ENCODE data around the gene BPI. TPM values are rescaled to one million over a fixed set of nuclear protein-coding genes. Genes with fewer than 3 reads are reported as not detected.

BPI gene
- total and polyA plus RNA-seq, 2 donors (not counting 1 experiment from before 2014, with no cell fraction given), result 0.10 to 0.44 TPM

DNA sequence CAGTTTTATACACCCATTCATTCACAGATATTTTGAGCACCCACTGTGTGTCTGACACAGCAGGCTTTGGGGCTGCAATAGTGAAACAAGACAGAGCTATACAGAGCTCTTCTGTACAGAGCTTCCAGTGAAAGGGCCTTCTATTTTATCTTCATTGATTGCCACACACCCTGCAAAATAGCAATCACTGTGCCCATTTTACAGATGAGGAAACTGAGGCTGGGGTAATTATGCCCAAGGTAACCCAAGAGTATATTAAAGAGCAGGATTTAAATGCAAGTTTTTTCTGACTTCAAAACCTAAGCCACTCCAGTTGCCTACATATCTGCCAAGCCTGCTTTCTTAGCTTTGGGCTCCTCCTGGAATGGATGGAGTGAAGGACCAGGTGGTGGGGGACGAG is 4.5 kb downstream of the BPI start:
- no CpG with 5 or more reads among the region's 1 CpG for WGBS (ENCODE audit: insufficient coverage)
- TF ChIP-seq, protein P1, sequence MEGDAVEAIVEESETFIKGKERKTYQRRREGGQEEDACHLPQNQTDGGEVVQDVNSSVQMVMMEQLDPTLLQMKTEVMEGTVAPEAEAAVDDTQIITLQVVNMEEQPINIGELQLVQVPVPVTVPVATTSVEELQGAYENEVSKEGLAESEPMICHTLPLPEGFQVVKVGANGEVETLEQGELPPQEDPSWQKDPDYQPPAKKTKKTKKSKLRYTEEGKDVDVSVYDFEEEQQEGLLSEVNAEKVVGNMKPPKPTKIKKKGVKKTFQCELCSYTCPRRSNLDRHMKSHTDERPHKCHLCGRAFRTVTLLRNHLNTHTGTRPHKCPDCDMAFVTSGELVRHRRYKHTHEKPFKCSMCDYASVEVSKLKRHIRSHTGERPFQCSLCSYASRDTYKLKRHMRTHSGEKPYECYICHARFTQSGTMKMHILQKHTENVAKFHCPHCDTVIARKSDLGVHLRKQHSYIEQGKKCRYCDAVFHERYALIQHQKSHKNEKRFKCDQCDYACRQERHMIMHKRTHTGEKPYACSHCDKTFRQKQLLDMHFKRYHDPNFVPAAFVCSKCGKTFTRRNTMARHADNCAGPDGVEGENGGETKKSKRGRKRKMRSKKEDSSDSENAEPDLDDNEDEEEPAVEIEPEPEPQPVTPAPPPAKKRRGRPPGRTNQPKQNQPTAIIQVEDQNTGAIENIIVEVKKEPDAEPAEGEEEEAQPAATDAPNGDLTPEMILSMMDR (IDR thresholded peaks at IDR 0.05), result no peak
- no peak for TF ChIP-seq EZH2 (IDR thresholded peaks at IDR 0.05; ENCODE audit: borderline replicate concordance, insufficient read depth, low read depth, low read length, poor library complexity, severe bottlenecking)
- peaks cover 7% of the 10 kb centered on the region for H3K4me1 Mint-ChIP-seq
- no peak overlapping the region for H3K27ac ChIP-seq (ENCODE audit: low read length in 2 of 2)
- H3K4me1 ChIP-seq (ENCODE audit: control insufficient read depth in 2 of 2, insufficient read depth in 2 of 2, low read length in 2 of 2), result peaks cover 4 to 8% of the 10 kb centered on the region in 2 donors
- ATAC-seq (ENCODE audit: low read depth), result no peak
- ChIA-PET CTCF (no interaction called here), POLR2A (no interaction called here)
- H3K27ac Mint-ChIP-seq, result no peak overlapping the region
- no peak overlapping the region for H3K4me2 ChIP-seq (replicated peaks; ENCODE audit: low read depth, low read length, poor library complexity, severe bottlenecking)
- peaks cover 0 to 28% (median 14%) of the 10 kb centered on the region in 4 experiments for H3K27me3 ChIP-seq (replicated peaks in 1 of 4; ENCODE audit: control extremely low read depth in 1 of 4, control insufficient read depth in 3 of 4, insufficient read depth in 4 of 4, low read length in 3 of 4)
- H3K27me3 Mint-ChIP-seq, result peaks cover 72% of the 10 kb centered on the region
- H3K4me3 Mint-ChIP-seq, result no peak overlapping the region
- H3K9me3 Mint-ChIP-seq (ENCODE audit: insufficient read depth), result no peaks in the 10 kb centered on the region
- no peak overlapping the region for H3K9ac ChIP-seq (ENCODE audit: low read length)
- H3K36me3 ChIP-seq (replicated peaks in 1 of 2; ENCODE audit: control extremely low read depth in 1 of 2, control insufficient read depth in 1 of 2, extremely low read depth in 1 of 2, insufficient read depth in 2 of 2, low read length in 1 of 2), result no peaks in the 10 kb centered on the region
- no peaks in the 10 kb centered on the region for H3K79me2 ChIP-seq (ENCODE audit: control insufficient read depth, insufficient read depth, low read length)
- DNase-seq, result no peak
- intact Hi-C loops (cut with micrococcal nuclease), result no loop called here
- peaks cover 0 to 9% (median 0%) of the 10 kb centered on the region in 3 donors for H3K9me3 ChIP-seq (ENCODE audit: control extremely low read depth in 1 of 3, control insufficient read depth in 2 of 3, insufficient read depth in 1 of 3, low read length in 2 of 3)
- no peaks in the 10 kb centered on the region for H4K20me1 ChIP-seq (ENCODE audit: control insufficient read depth, insufficient read depth, low read length, poor library complexity, severe bottlenecking)
- H2AFZ ChIP-seq (ENCODE audit: insufficient read depth, low read depth, low read length, poor library complexity, severe bottlenecking), result no peak overlapping the region
- no peak overlapping the region for H3K4me3 ChIP-seq (ENCODE audit: control extremely low read depth in 1 of 5, extremely low read depth in 1 of 5, insufficient read depth in 1 of 5, low read depth in 2 of 5, low read length in 4 of 5)

- ChIA-PET CTCF (no interaction called here), POLR2A (no interaction called here)
- Histone ChIP-seq H4K20me1 (ENCODE audit: control insufficient read depth, insufficient read depth, low read length, poor library complexity, severe bottlenecking) (no peaks in the 10 kb centered on the region), H3K4me1 (ENCODE audit: control insufficient read depth in 2 of 2, insufficient read depth in 2 of 2, low read length in 2 of 2) (no peaks in the 10 kb centered on the region), H3K4me2 (replicated peaks; ENCODE audit: low read depth, low read length, poor library complexity, severe bottlenecking) (no peak overlapping the region), H3K27ac (ENCODE audit: low read length in 2 of 2) (no peak overlapping the region), H3K27me3 (replicated peaks in 1 of 4; ENCODE audit: control extremely low read depth in 1 of 4, control insufficient read depth in 3 of 4, insufficient read depth in 4 of 4, low read length in 3 of 4) (peaks cover 0 to 17% (median 5%) of the 10 kb centered on the region in 4 experiments), H2AFZ (ENCODE audit: insufficient read depth, low read depth, low read length, poor library complexity, severe bottlenecking) (no peak overlapping the region), H3K9me3 (ENCODE audit: control extremely low read depth in 1 of 3, control insufficient read depth in 2 of 3, insufficient read depth in 1 of 3, low read length in 2 of 3) (peaks cover 0 to 4% (median 0%) of the 10 kb centered on the region in 3 donors), H3K4me3 (ENCODE audit: control extremely low read depth in 1 of 5, extremely low read depth in 1 of 5, insufficient read depth in 1 of 5, low read depth in 2 of 5, low read length in 4 of 5) (no peak overlapping the region), H3K79me2 (ENCODE audit: control insufficient read depth, insufficient read depth, low read length) (no peaks in the 10 kb centered on the region), H3K36me3 (replicated peaks in 1 of 2; ENCODE audit: control extremely low read depth in 1 of 2, control insufficient read depth in 1 of 2, extremely low read depth in 1 of 2, insufficient read depth in 2 of 2, low read length in 1 of 2) (no peaks in the 10 kb centered on the region), H3K9ac (ENCODE audit: low read length) (no peak overlapping the region)
- ATAC-seq (ENCODE audit: low read depth), result no peak
- 79% methylated on average over 2 of the region's 3 CpGs for WGBS (ENCODE audit: insufficient coverage)
- intact Hi-C loops (cut with micrococcal nuclease), result no loop called here
- TF ChIP-seq EZH2 (IDR thresholded peaks at IDR 0.05; ENCODE audit: borderline replicate concordance, insufficient read depth, low read depth, low read length, poor library complexity, severe bottlenecking), result no peak
- TF ChIP-seq, protein P1 (IDR thresholded peaks at IDR 0.05), result no peak
- no peaks in the 10 kb centered on the region for H3K4me1 Mint-ChIP-seq
- H3K9me3 Mint-ChIP-seq (ENCODE audit: insufficient read depth), result no peaks in the 10 kb centered on the region
- no peak for DNase-seq
- no peak overlapping the region for H3K27ac Mint-ChIP-seq
- no peak overlapping the region for H3K4me3 Mint-ChIP-seq
- H3K27me3 Mint-ChIP-seq, result peaks cover 49% of the 10 kb centered on the region
These were observed 7.1 kb downstream of the BPI start for GRCh38 chr20:38311091-38311490.

Data from B cell (primary cell).